Measurements from ENCODE around the gene NFKBIB. TPM values are rescaled to one million over a fixed set of nuclear protein-coding genes. Genes with fewer than 3 reads are reported as not detected.

The NFKBIB gene
- total RNA-seq, 1 experiment from 2014 or later: 51.2 TPM

DNA sequence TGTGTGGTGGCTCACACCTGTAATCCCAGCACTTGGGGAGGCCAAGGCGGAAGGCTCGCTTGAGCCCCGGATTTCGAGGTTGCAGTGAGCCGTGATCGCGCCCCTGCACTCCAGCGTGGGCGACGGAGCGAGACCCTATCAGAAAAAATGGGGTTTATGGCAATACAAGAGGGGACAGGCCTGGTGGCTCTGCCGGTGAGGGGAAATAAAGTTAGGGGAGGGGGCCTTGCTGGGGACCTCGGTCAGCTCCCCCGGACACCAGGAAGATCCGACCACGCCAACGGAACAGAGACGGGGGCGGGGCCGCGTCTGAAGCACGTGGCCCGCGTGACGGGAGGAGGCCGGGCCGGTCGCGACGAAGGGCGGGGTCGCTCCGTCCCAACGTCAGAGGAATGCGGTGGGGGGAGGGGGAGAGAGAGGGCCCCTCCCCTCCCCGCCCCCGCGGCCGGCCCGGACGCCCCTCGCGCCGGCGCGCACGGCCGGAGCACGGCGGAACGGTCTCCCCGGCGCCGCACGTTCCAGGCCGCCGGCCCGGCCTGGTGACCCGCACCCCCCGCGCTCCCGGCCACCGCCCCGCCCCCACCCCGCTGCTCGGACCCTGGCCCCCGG, 48.0 kb upstream of the NFKBIB start:
- Histone ChIP-seq H3K36me3 (ENCODE audit: control insufficient read depth in 1 of 2, insufficient read depth in 2 of 2, low read length in 2 of 2) (peaks cover 11 to 19% of the 10 kb centered on the region in 2 experiments), H3K27me3 (ENCODE audit: insufficient read depth, low read length) (no peaks in the 10 kb centered on the region), H3K4me1 (ENCODE audit: control insufficient read depth in 1 of 2, insufficient read depth in 2 of 2, low read length in 2 of 2) (peaks cover 14 to 41% of the 10 kb centered on the region in 2 experiments), H4K20me1 (ENCODE audit: insufficient read depth) (0 out of 2 replicates have a peak, but pooled peaks cover 4% of the 10 kb centered on the region), H3K79me2 (ENCODE audit: insufficient read depth, low read length) (peaks cover 25% of the 10 kb centered on the region), H3K9me2 (ENCODE audit: insufficient read depth) (no peaks in the 10 kb centered on the region), H3K27ac (ENCODE audit: low read depth, low read length) (peak overlapping the region; percentile 89), H3K9me3 (ENCODE audit: control insufficient read depth in 1 of 2, insufficient read depth in 1 of 2, low read depth in 1 of 2, low read length in 2 of 2) (no peaks in the 10 kb centered on the region), H3K4me2 (ENCODE audit: low read length) (peak overlapping the region; percentile 99), H3K4me3 (replicated peaks in 1 of 2; ENCODE audit: low read depth in 1 of 2, low read length in 2 of 2) (peak overlapping the region; percentile 77 to 84), H2AFZ (ENCODE audit: low read depth, low read length, poor library complexity, severe bottlenecking) (no peak overlapping the region), H3K9ac (ENCODE audit: low read length) (peak overlapping the region; percentile 96)
- POLR2A ChIA-PET: interaction anchor here (2.4 kb wide), 1 partner anchor 11 kb away, joined by 12 read pairs; no protein-coding TSS in a partner anchor
- CTCF ChIA-PET: interaction anchor here (1.5 kb wide), 1 partner anchor 78 kb away, joined by 6 read pairs; the partner anchor contains the start of genes MRPS12 and SARS2
- RAD21 ChIA-PET (ENCODE audit: low non-redundant PET in 1 of 2, low total read pairs in 2 of 2, uncharacterized antibody in 2 of 2, unreplicated experiment in 2 of 2): no interaction called here
- TF ChIP-seq, protein P1, sequence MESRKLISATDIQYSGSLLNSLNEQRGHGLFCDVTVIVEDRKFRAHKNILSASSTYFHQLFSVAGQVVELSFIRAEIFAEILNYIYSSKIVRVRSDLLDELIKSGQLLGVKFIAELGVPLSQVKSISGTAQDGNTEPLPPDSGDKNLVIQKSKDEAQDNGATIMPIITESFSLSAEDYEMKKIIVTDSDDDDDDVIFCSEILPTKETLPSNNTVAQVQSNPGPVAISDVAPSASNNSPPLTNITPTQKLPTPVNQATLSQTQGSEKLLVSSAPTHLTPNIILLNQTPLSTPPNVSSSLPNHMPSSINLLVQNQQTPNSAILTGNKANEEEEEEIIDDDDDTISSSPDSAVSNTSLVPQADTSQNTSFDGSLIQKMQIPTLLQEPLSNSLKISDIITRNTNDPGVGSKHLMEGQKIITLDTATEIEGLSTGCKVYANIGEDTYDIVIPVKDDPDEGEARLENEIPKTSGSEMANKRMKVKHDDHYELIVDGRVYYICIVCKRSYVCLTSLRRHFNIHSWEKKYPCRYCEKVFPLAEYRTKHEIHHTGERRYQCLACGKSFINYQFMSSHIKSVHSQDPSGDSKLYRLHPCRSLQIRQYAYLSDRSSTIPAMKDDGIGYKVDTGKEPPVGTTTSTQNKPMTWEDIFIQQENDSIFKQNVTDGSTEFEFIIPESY (IDR thresholded peaks at IDR 0.05; ENCODE audit: extremely low read depth, insufficient replicate concordance, low read length): no peak
- TF ChIP-seq SIN3A (IDR thresholded peaks at IDR 0.05; ENCODE audit: low read depth) (peak; percentile 92), POLR2A (IDR thresholded peaks at IDR 0.05; ENCODE audit: borderline replicate concordance, extremely low read depth, insufficient read depth, insufficient read length) (peak; percentile 42), POLR2AphosphoS5 (IDR thresholded peaks at IDR 0.05; ENCODE audit: low read depth, low read length) (peak; percentile 70), ZFX (IDR thresholded peaks at IDR 0.05) (0 out of 2 replicates have a peak, but pooled peaks have one; percentile 45), EZH2phosphoT487 (IDR thresholded peaks at IDR 0.05; ENCODE audit: borderline replicate concordance) (no peak), CTCF (IDR thresholded peaks at IDR 0.05 in 2 of 3, conservative IDR thresholded peaks at IDR 0.05 in 1 of 3; ENCODE audit: borderline replicate concordance in 1 of 3, insufficient read depth in 1 of 3, low read depth in 2 of 3, low read length in 2 of 3) (no peak), RAD21 (IDR thresholded peaks at IDR 0.05; ENCODE audit: low read depth) (no peak), EGR1 (IDR thresholded peaks at IDR 0.05; ENCODE audit: low read depth) (peak; percentile 83), TCF7L2 (IDR thresholded peaks at IDR 0.05; ENCODE audit: borderline replicate concordance, extremely low read depth, insufficient read depth, insufficient read length) (no peak), SP1 (IDR thresholded peaks at IDR 0.05; ENCODE audit: low read depth) (peak; percentile 78), EZH2 (IDR thresholded peaks at IDR 0.05) (no peak)
- TF ChIP-seq, protein P2, sequence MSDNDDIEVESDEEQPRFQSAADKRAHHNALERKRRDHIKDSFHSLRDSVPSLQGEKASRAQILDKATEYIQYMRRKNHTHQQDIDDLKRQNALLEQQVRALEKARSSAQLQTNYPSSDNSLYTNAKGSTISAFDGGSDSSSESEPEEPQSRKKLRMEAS (IDR thresholded peaks at IDR 0.05): peak; percentile 98
- TF ChIP-seq, protein P3, sequence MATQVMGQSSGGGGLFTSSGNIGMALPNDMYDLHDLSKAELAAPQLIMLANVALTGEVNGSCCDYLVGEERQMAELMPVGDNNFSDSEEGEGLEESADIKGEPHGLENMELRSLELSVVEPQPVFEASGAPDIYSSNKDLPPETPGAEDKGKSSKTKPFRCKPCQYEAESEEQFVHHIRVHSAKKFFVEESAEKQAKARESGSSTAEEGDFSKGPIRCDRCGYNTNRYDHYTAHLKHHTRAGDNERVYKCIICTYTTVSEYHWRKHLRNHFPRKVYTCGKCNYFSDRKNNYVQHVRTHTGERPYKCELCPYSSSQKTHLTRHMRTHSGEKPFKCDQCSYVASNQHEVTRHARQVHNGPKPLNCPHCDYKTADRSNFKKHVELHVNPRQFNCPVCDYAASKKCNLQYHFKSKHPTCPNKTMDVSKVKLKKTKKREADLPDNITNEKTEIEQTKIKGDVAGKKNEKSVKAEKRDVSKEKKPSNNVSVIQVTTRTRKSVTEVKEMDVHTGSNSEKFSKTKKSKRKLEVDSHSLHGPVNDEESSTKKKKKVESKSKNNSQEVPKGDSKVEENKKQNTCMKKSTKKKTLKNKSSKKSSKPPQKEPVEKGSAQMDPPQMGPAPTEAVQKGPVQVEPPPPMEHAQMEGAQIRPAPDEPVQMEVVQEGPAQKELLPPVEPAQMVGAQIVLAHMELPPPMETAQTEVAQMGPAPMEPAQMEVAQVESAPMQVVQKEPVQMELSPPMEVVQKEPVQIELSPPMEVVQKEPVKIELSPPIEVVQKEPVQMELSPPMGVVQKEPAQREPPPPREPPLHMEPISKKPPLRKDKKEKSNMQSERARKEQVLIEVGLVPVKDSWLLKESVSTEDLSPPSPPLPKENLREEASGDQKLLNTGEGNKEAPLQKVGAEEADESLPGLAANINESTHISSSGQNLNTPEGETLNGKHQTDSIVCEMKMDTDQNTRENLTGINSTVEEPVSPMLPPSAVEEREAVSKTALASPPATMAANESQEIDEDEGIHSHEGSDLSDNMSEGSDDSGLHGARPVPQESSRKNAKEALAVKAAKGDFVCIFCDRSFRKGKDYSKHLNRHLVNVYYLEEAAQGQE (IDR thresholded peaks at IDR 0.05; ENCODE audit: low read depth): no peak
- no TSS peak for BruUV-seq (replicated peaks)
- peak; percentile 20 for ATAC-seq
- peak; percentile 75 for DNase-seq (ENCODE audit: low read depth, low spot score)
- intact Hi-C loops (cut with micrococcal nuclease): loop anchor here (2.0 to 5.0 kb wide), 2 partner anchors 79 to 169 kb away; partner anchors contain the start of genes MRPS12 and SARS2
